ENCODE data around the gene PDZD4. TPM values are rescaled to one million over a fixed set of nuclear protein-coding genes. Genes with fewer than 3 reads are reported as not detected.

The PDZD4 gene
- total and polyA plus RNA-seq, 8 donors: 2.1 to 11.1 (median 5.2) TPM

GRCh38 chrX:153761863-153762262, 68.5 kb downstream of the PDZD4 start:
- Histone ChIP-seq H3K4me3 (no peak overlapping the region), H3K27me3 (peaks cover 0 to 3% (median 0%) of the 10 kb centered on the region in 3 donors), H3K4me1 (peaks cover 0 to 30% (median 26%) of the 10 kb centered on the region in 4 donors), H3K36me3 (no peaks in the 10 kb centered on the region), H3K27ac (no peak overlapping the region), H3K9me3 (peaks cover 0 to 12% (median 5%) of the 10 kb centered on the region in 4 donors)
- intact Hi-C loops (cut with DNase I; ENCODE audit: low total_unique reads): loop anchor here (5.0 kb wide), 1 partner anchor 190 kb away; no protein-coding TSS in a partner anchor
- no peak for TF ChIP-seq POLR2AphosphoS5 (IDR thresholded peaks at IDR 0.05)
- no peak for TF ChIP-seq CTCF (IDR thresholded peaks at IDR 0.05)
- TF ChIP-seq POLR2A (IDR thresholded peaks at IDR 0.05): no peak
- no peak for TF ChIP-seq EP300 (IDR thresholded peaks at IDR 0.05)
- WGBS, 5 donors: 81 to 88% (median 86%) methylated on average over 12 to 15 of the region's 15 CpGs
- no peak for DNase-seq

- no peak for DNase-seq
- WGBS, 5 donors: 67 to 88% (median 81%) methylated on average over 1 of the region's 1 CpG
- Histone ChIP-seq H3K27me3 (no peaks in the 10 kb centered on the region), H3K36me3 (no peaks in the 10 kb centered on the region), H3K27ac (no peak overlapping the region), H3K4me3 (no peak overlapping the region), H3K9me3 (peaks cover 0 to 26% (median 11%) of the 10 kb centered on the region in 4 donors), H3K4me1 (no peaks in the 10 kb centered on the region)
- intact Hi-C loops (cut with DNase I; ENCODE audit: low total_unique reads): no loop called here
- TF ChIP-seq POLR2AphosphoS5 (IDR thresholded peaks at IDR 0.05) (no peak), EP300 (IDR thresholded peaks at IDR 0.05) (no peak), CTCF (IDR thresholded peaks at IDR 0.05) (no peak), POLR2A (IDR thresholded peaks at IDR 0.05) (no peak)
These were observed 75.2 kb downstream of the PDZD4 start for GRCh38 chrX:153755136-153755535.

Other genes starting within 250 kb of the PDZD4 start
- 10 to 100 TPM in 3 of 5 donors, under 1 TPM in 1, not detected in 1; 0.58 to 55.4 (median 17.0) TPM for gene CCNQ, start 231.4 kb downstream of the PDZD4 start, total RNA-seq
- gene CCNQ, start 231.4 kb downstream of the PDZD4 start, polyA plus RNA-seq: 10 to 100 TPM; 26.2 to 36.5 (median 32.2) TPM
- gene DUSP9, start 183.3 kb downstream of the PDZD4 start, total RNA-seq: under 1 TPM in 1 of 5 donors, not detected in 4; 0.18 TPM
- gene DUSP9, start 183.3 kb downstream of the PDZD4 start, polyA plus RNA-seq: under 1 TPM in 1 of 3 donors, not detected in 2; 0.25 TPM
- gene PNCK, start 156.7 kb downstream of the PDZD4 start, total RNA-seq: 10 to 100 TPM in 2 of 5 donors, 1 to 10 TPM in 2, under 1 TPM in 1; 0.87 to 21.0 (median 8.3) TPM
- gene PNCK, start 156.7 kb downstream of the PDZD4 start, polyA plus RNA-seq: 10 to 100 TPM in 1 of 3 donors, under 1 TPM in 1, not detected in 1; 0.44 to 14.9 TPM
- gene SLC6A8, start 142.6 kb downstream of the PDZD4 start, total RNA-seq: 10 to 100 TPM; 17.7 to 32.7 (median 19.1) TPM
- gene SLC6A8, start 142.6 kb downstream of the PDZD4 start, polyA plus RNA-seq: 10 to 100 TPM in 2 of 3 donors, 1 to 10 TPM in 1; 7.3 to 30.9 (median 15.9) TPM
- gene BCAP31, start 106.2 kb downstream of the PDZD4 start, total RNA-seq: 100 to 1,000 TPM in 1 of 5 donors, 10 to 100 TPM in 3, under 1 TPM in 1; 0.58 to 121 (median 75.9) TPM
- gene BCAP31, start 106.2 kb downstream of the PDZD4 start, polyA plus RNA-seq: 100 to 1,000 TPM in 1 of 3 donors, 10 to 100 TPM in 2; 49.6 to 156 (median 88.0) TPM
- gene ABCD1, start 105.7 kb downstream of the PDZD4 start, total RNA-seq: 10 to 100 TPM in 3 of 5 donors, 1 to 10 TPM in 2; 2.4 to 22.3 (median 14.5) TPM
- 1 to 10 TPM; 3.2 to 3.7 (median 3.4) TPM for gene ABCD1, start 105.7 kb downstream of the PDZD4 start, polyA plus RNA-seq
- 10 to 100 TPM in 3 of 5 donors, 1 to 10 TPM in 2; 1.8 to 49.2 (median 18.7) TPM for gene PLXNB3, start 66.3 kb downstream of the PDZD4 start, total RNA-seq
- 10 to 100 TPM in 1 of 3 donors, 1 to 10 TPM in 2; 5.2 to 11.9 (median 6.0) TPM for gene PLXNB3, start 66.3 kb downstream of the PDZD4 start, polyA plus RNA-seq
- 1 to 10 TPM in 3 of 5 donors, not detected in 2; 1.1 to 3.6 (median 1.6) TPM for gene SRPK3, start 49.5 kb downstream of the PDZD4 start, total RNA-seq
- gene SRPK3, start 49.5 kb downstream of the PDZD4 start, polyA plus RNA-seq: 1 to 10 TPM in 1 of 3 donors, under 1 TPM in 2; 0.35 to 1.7 (median 0.46) TPM
- gene IDH3G, start 36.2 kb downstream of the PDZD4 start, total RNA-seq: 100 to 1,000 TPM in 1 of 5 donors, 10 to 100 TPM in 4; 31.0 to 186 (median 54.0) TPM
- gene IDH3G, start 36.2 kb downstream of the PDZD4 start, polyA plus RNA-seq: 10 to 100 TPM; 52.3 to 57.7 (median 54.4) TPM
- gene SSR4, start 35.9 kb downstream of the PDZD4 start, total RNA-seq: 100 to 1,000 TPM in 3 of 5 donors, 10 to 100 TPM in 2; 13.9 to 186 (median 150) TPM
- gene SSR4, start 35.9 kb downstream of the PDZD4 start, polyA plus RNA-seq: 100 to 1,000 TPM; 554 to 717 (median 646) TPM
- gene L1CAM, start 55.6 kb upstream of the PDZD4 start, total RNA-seq: 10 to 100 TPM in 1 of 5 donors, 1 to 10 TPM in 3, under 1 TPM in 1; under 0.01 to 19.1 (median 2.8) TPM
- gene L1CAM, start 55.6 kb upstream of the PDZD4 start, polyA plus RNA-seq: 1 to 10 TPM in 1 of 3 donors, under 1 TPM in 2; 0.62 to 3.1 (median 0.76) TPM
- under 1 TPM in 1 of 5 donors, not detected in 4; 0.37 TPM for gene AVPR2, start 74.1 kb upstream of the PDZD4 start, total RNA-seq
- 1 to 10 TPM in 2 of 3 donors, under 1 TPM in 1; 0.19 to 1.4 (median 1.1) TPM for gene AVPR2, start 74.1 kb upstream of the PDZD4 start, polyA plus RNA-seq
- gene ARHGAP4, start 95.7 kb upstream of the PDZD4 start, total RNA-seq: 10 to 100 TPM; 18.5 to 93.9 (median 67.7) TPM
- gene ARHGAP4, start 95.7 kb upstream of the PDZD4 start, polyA plus RNA-seq: 10 to 100 TPM; 24.9 to 35.5 (median 25.2) TPM
- 10 to 100 TPM; 23.2 to 63.8 (median 35.6) TPM for gene NAA10, start 104.5 kb upstream of the PDZD4 start, total RNA-seq
- gene NAA10, start 104.5 kb upstream of the PDZD4 start, polyA plus RNA-seq: 100 to 1,000 TPM; 114 to 161 (median 125) TPM
- gene RENBP, start 114.1 kb upstream of the PDZD4 start, total RNA-seq: 1 to 10 TPM in 2 of 5 donors, not detected in 3; 2.3 to 8.3 TPM
- 10 to 100 TPM in 1 of 3 donors, 1 to 10 TPM in 2; 4.4 to 12.7 (median 8.1) TPM for gene RENBP, start 114.1 kb upstream of the PDZD4 start, polyA plus RNA-seq
- gene HCFC1, start 141.3 kb upstream of the PDZD4 start, total RNA-seq: 10 to 100 TPM; 13.2 to 61.6 (median 35.3) TPM
- gene HCFC1, start 141.3 kb upstream of the PDZD4 start, polyA plus RNA-seq: 10 to 100 TPM in 2 of 3 donors, 1 to 10 TPM in 1; 9.0 to 13.9 (median 12.6) TPM
- 10 to 100 TPM in 1 of 5 donors, 1 to 10 TPM in 2, under 1 TPM in 1, not detected in 1; 0.89 to 16.2 (median 2.9) TPM for gene TMEM187, start 142.2 kb upstream of the PDZD4 start, total RNA-seq
- 1 to 10 TPM; 2.3 to 7.0 (median 6.3) TPM for gene TMEM187, start 142.2 kb upstream of the PDZD4 start, polyA plus RNA-seq
- gene IRAK1, start 189.4 kb upstream of the PDZD4 start, total RNA-seq: 100 to 1,000 TPM in 2 of 5 donors, 10 to 100 TPM in 3; 25.5 to 211 (median 75.2) TPM
- 10 to 100 TPM; 52.1 to 73.9 (median 59.1) TPM for gene IRAK1, start 189.4 kb upstream of the PDZD4 start, polyA plus RNA-seq

All from stomach (tissue), 9 donors.